SK-MEL-5 (cell line): ENCODE measurements around the gene OR51F2. TPM values are rescaled to one million over a fixed set of nuclear protein-coding genes. Genes with fewer than 3 reads are reported as not detected.
"Not testable (repeated sequence)": the region's sequence is repeated elsewhere in the genome, so short reads cannot be mapped to it uniquely, and the experiment has no call there.

Source experiments
- DNase-seq: peaks from one replicate; pipeline ENCODE4 v3.0.0-alpha.2; 2016; ENCODE audit warnings: low read depth, low spot score
- in situ Hi-C: cut with HindIII; loops from 2 replicates; pipeline ENCODE4 v1.10.0; 2016; ENCODE audit warnings: low sequenced_read_pairs, high pct_unique_total_duplicates, low pct_unique_long_range_greater_than_20kb
- polyA plus RNA-seq, 2 experiments: library from polyadenylated mRNA; depleted of rRNA; stranded (reverse); fragments of >200 nt; gene quantifications; 2 replicates each; pipeline ENCODE4 v1.2.3, GENCODE V29; 2015
- total RNA-seq: library from RNA; depleted of rRNA; stranded (reverse); fragments of >200 nt; shearing (Covaris generic); gene quantifications from 2 replicates; pipeline ENCODE4 v1.2.3, GENCODE V29; 2014; rRNA removed

OR51F2 gene, protein sequence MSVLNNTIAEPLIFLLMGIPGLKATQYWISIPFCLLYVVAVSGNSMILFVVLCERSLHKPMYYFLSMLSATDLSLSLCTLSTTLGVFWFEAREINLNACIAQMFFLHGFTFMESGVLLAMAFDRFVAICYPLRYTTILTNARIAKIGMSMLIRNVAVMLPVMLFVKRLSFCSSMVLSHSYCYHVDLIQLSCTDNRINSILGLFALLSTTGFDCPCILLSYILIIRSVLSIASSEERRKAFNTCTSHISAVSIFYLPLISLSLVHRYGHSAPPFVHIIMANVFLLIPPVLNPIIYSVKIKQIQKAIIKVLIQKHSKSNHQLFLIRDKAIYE
- not detected in 2 replicates for total RNA-seq
- polyA plus RNA-seq (2015; cell fraction: cytosol; rRNA removed) = not detected in 2 replicates
- not detected in 2 replicates for polyA plus RNA-seq (2015; cell fraction: nucleus; rRNA removed)

DNA sequence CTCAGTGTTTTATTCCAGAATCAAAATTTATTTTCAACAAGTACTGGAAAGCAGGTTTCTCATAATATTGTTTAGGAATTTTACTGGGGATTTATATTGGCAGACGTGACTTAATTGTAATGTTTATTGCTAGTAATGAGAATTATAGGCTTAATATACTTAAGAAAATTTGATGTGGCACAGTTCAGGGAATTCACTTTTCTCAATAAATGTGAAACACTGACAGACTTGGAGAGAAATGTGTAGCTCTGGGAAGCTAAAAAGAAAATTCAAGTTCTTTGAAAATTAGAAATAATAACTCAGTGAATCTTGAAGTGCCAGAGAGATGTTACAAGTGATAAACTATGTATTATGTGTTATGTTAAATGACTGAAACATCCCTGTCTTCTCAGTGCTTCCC, at the start of gene OR51F2:
Gene OR51F2 (plus strand): TSS at position 301 of the 400 bp plus-strand sequence. CDS start 101 bp downstream, outside the sequence.
- in situ Hi-C loops = no loop called here
- DNase-seq = no peak

DNA sequence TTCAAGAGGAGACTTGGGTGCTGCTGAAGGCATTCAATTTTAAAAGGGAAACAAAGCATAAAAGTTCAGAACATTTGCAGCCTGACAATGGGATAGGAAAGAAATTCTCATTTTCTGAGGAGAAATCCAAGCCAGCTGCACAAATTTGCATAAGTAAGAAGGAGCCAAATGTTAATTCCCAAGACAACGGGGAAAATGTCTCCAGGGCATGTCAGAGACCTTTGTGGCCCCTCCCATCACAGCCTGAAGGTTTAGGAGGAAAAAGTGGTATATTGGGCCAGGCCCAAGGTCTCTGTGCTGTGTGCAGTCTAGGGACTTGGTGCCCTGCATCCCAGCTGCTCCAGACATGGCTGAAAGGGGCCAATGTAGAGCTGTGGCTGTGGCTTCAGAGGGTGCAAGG, 38.7 kb upstream of the OR51F2 start:
- in situ Hi-C loops = no loop called here

DNA sequence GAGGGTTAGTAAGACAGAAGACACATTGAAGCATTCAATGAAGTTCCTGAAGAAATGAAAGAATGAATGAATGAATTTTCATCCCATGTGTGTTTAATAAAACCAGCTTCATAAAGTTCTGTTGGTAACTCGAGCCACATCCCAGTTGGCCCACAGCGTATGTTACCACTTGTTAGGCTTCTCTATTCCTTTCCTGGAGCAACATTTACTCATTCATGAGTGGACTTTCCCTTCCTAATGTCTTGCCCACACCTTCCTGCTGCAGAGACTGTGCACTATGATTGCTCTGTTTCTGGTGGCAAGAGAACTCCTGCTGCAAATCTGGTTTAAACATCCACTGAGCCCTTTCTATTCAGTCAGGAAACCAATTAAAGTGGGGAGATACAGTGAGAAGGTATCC, 23.9 kb upstream of the OR51F2 start:
- in situ Hi-C loops = no loop called here
- no peak for DNase-seq

More for the DNA sequence above, 38.7 kb upstream of the OR51F2 start:
- no peak for DNase-seq

DNA sequence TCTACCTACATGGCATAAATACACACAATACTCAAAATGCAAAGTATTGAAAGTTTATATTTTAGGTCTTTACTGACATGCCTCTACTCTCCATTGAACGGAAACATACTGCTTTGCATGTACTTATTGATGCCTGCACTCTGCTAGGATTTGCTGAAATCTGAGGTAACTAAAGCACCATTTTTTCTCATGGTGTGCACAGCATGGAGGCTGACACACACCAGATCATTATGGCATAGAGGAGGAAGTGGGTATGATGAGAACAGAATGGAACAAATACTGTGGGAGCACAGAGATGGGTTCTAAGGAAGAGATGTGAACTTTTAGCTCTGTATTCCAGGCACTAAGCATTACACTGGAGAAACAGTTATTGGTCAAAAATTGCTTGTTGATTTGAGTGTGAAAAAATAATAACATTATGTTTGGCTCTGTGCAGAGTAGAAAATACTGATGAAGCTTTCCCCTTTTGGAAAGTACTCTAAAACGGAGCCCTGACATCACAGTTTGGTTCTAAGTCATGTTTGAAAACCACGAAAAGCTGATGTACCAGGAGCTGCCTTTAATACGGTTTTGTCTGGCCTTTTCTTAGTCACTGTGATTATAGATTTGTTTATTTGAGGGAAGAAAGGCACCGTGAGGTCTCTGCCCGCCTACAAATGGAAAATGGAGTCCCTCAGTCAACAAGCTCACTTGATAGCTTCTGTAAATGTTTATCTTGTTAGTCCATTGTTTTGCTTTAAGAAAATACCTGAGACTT, 22.5 kb upstream of the OR51F2 start:
- in situ Hi-C loops = no loop called here
- no peak for DNase-seq

DNA sequence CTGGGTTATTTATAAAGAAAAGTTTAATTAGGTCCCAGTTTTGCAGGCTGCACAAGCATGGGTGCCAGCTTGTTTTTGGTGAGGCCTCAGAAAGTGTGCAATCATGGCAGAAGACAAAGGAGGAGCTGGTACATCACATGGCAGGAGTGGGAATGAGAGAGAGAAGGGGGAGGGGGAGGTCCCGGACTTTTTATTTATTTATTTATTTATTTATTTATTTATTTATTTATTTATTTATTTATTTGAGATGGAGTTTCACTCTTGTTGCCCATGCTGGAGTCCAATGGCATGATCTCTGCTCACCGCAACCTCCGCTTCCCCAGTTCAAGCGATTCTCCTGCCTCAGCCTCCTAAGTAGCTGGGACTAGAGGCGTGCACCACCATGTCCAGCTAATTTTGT, 19.8 kb upstream of the OR51F2 start:
- in situ Hi-C loops, DNase-seq: not testable (repeated sequence)

DNA sequence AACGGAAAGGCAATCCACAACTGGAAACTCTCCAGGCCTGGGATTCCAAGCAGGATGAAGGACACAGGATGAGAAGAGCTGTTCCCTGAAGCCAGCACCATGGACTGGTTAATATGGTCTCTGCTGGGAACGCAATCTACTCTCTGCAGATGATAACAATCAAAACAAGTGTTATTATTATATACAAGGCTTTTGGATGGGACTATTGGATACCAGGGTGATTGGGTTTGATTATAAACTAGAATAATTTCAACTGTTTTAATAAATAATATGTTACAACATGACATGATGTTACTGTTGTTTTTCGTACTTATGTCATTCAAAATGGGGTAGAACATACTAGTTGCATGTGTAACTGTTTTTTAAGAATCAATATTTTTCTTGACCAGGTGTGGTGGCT, 16.8 kb upstream of the OR51F2 start, which contains the start of gene OR52R1:
Gene OR52R1 (minus strand): TSS at position 101 of the 400 bp plus-strand sequence. CDS start 0 bp downstream, at position 101.
- no peak for DNase-seq
- in situ Hi-C loops = no loop called here

DNA sequence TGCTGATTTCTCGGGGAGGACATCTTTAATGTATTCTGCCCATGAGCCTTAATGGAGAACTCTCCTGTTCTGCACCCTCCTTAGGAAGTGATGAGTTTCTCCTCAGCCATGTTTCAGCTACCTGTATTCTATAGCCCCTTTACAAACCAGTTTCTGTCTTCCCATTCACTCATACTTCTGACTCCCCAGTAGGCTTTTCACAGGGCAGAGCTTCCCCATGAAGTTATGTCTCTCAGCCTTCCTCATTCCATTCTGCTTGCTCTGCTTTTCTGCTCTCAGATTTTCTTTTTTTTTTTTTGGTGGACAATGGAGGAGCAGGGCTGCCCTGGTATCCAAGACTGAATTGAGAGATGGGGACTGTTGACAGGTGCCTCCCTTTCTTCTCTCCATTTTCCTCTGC, 12.6 kb upstream of the OR51F2 start:
- DNase-seq = no peak
- in situ Hi-C loops = no loop called here

DNA sequence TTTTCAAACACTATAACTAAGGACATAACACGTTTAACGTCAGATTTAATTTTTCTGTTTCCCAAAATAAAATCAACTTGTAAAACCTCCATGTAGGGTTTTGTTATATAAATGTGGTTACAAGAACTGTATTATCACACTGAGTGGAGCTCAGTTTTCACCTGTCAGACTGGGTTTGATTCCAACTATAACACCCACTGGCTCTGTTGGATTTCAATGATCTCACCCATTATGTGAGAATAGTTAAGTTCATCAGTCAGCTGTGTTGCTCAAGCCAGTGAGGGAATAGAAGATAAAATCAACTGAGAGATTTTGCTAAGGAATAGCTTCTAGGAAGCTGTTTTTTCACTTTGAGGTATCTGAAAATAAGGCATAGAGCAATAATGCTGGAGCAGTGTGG, 11.9 kb upstream of the OR51F2 start:
- in situ Hi-C loops = no loop called here
- DNase-seq = no peak

DNA sequence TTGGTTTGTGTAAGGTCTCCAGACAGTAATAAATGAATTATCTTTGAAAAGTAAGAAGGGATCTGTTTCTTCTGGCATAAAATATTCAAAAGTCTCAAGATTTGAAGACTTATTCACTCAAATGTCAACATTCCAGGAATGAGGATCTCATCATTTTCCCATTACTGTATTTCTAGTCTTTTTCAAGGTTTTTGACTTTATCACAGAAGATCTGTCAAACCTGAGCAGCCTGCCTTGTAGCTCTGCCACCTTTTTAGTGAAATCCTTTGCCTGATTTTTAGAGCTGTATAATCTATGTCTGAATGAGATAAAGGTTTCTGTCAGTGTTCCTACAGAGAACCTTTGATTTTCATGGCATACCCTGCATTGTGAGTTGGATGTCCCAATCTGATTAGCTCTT, 4.0 kb downstream of the OR51F2 start:
- DNase-seq = no peak
- in situ Hi-C loops = no loop called here

DNA sequence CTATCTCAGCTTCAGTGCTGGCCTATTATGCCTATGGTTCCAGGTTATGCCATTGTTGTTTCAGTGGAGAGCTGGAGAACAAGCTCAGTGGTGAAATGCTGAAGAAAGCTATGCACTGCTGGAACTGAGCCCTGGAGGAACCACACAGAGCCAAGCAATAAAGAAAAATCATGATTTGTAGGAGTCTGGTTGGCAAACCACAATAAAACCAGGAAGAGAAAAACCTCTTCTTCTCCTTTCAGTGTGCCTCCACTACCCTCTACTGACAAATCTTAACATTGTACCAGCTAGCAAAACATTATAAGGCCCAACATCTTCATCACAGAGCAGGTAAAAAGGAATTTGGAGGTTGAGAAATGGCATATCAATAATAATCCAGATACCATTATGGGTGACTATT, 5.3 kb downstream of the OR51F2 start:
- DNase-seq = peak; percentile 33
- in situ Hi-C loops = no loop called here

DNA sequence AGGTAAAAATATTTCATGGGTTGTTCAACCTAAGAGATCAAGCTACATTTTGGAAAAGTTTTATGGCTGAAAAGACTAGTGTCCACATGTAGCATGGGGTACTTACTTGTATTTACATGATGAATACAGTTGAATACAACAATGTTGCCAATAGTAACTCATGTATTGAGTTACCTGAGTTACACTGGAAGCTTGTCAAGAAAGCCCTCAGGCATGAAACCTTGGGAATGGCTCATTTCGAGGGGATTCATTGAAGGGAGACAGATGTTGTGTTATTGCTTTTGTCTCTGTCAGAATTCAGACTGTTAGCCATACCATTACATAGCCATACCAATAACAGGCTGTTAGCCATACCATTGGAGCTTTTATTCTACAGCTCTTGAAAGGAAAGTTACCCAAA, 9.2 kb downstream of the OR51F2 start:
- DNase-seq = no peak
- in situ Hi-C loops = no loop called here

DNA sequence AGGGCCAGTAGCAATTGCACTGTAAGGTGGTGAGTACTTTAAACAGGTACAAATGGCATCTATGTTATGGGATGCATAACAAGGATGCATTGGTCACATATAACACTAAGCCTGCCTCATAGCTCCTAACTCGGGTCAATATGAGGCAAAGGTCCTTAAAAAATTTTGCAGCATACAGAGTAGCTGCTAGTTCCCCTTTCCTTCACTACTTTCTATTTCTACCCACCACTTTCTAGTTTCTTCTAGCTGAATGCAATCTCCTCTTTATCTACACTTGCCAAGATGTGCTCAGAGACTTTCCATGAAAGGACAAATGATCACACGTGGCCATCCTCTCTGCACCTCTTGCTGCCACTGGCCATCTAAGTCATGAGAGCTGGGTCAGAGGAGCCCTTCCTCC, 9.8 kb downstream of the OR51F2 start:
- DNase-seq = no peak
- in situ Hi-C loops = no loop called here

DNA sequence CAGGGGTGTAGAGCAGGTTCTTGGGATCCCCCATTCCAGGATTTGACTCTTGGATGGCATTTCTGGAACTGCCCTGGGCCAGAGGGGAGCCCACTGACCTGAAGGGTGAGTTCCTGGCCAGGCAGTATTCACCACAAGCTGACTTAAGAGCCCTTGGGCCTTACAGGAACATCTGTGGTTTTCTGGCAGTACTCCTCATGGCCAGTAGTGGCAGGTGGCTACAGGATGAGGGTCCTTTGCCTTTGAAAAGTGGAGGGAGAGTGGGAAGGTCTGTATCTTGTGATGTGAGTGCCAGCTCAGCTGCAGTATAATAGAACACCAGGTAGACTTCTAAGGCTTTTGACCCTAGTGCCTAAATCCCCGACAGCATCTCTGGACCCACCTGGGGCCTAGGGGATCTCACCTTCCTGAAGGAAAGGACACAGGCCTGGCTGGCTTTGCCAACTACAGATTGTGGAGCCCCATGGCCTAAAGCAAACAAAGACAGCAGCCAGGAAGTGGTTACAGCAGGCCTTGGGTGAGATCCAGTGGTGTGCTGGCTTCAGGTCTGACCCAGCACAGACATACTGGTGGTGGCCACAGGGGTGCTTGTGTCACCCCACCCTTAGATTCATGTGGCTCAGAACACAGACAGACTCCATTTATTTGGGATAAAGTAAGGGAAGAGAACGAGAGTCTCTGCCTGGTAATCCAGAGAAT, 18.9 kb downstream of the OR51F2 start:
- DNase-seq = no peak
- in situ Hi-C loops = no loop called here

DNA sequence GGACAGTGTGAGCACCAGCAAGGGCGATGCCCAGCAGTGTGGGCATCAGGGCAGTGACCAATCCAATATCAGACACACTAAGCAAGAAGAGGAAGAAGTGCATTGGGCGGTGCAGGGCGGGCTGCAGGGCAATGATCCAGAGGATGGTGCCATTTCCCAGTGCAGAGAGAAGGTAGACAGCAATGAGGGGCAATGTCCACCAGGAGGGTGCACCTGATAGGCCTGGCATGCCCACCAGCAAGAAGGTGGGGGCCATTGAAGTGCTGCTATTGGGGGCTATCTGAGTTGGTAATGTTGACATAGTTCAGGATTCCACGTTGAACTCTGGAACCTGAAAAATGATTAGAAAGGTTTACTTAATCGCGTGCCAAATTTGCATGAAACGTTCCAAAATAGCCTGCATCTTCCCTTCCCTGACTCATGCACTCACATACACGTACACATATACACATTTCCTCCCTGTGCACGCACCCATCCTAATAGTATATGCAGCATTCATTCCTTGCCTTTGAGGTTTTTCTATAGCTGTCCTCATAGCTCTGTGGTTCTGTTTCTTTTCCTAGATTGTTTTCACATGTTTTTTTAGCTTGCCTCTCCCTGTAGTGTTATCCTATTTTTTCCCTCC, 27.9 kb downstream of the OR51F2 start, which contains the start of gene OR51S1:
Gene OR51S1 (minus strand): TSS at position 301 of the 625 bp plus-strand sequence. CDS start 0 bp downstream, at position 301.
- in situ Hi-C loops = no loop called here

DNA sequence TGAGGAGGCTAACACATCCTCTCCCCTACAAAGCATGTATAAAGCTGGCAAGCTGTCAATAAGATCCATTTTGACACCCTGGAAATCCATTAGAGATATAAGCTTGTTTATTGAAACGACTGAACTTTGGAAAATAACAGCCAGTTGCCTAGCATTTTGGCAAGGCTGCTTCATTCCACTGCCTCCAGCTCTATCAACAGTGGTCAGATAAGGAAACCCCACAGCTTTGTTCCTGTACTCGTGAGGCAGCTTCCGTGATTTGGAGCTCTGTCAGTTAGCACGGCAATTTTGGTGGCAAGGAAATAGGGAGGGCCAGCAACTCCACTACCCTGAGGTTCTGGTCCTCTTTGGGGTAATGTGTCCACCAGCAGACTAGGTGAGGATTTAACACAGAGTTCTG, 29.9 kb downstream of the OR51F2 start:
- in situ Hi-C loops = no loop called here
- DNase-seq = no peak

More for the DNA sequence above, 27.9 kb downstream of the OR51F2 start, which contains the start of gene OR51S1:
- no peak for DNase-seq

DNA sequence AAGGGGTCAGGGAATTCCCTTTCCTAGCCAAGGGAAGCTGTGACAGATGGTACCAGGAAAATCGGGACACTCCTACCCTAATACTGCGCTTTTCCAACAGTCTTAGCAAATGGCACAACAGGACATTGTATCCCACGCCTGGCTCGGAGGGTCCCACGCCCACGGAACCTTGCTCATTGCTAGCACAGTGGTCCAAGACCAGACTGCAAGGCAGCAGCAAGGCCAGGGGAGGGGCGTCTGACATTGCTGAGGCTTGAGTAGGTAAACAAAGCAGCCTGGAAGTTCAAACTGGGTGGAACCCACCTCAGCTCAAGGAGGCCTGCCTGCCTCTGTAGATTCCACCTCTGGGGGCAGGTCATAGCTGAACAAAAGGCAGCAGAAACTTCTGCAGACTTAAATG, 33.2 kb downstream of the OR51F2 start:
- DNase-seq, in situ Hi-C loops: not testable (repeated sequence)

DNA sequence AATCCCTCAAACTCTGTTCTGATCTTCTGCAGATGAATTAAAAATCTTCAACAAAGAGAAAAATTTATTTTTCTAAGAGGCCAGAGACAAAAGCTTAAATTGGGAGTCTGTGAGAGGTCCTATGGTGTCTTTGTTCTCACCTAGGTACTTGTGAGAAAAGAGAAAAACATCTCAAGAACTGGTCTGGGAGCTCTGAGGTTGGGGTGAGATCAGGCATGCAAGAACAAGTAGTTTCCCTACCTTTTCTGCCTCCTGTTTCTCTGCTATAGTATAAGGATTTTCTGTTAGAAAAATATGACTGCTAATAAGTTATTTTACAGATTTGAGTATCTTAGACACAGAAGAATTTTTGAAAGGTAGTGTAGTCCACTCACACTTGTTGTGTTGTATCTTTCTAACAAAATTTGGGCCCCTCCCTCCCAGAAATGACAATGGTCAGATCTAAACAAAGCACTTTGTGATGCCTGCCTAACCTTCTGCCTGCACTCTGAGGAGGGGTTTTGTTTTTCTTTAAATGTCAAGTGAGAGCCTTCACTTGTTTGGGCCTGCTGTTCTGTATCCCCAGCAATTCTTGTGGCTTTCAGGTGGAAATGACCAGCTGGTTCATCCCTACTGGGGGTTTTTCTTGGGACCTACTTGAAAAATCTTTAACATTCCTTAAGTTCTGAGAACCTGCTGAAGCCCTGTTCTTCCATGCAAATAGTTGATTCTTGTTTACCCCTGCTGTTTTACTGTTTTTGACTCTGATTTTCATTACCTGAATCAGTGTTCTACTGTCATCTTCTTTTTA, 41.5 kb downstream of the OR51F2 start:
- in situ Hi-C loops = no loop called here
- no peak for DNase-seq
